GM10266 (cell line): ENCODE data around the gene PALD1.

Experiments
- DNase-seq: peaks from one replicate; pipeline ENCODE4 v3.0.0; 2012; ENCODE audit errors: extremely low spot score
- TF ChIP-seq, protein P1 (sequence below): IDR thresholded peaks from 2 replicates; pipeline ENCODE4 v1.5.1; 2012; ENCODE audit warnings: mild to moderate bottlenecking, low read depth; ENCODE audit not compliant: control insufficient read depth, insufficient read depth; ENCODE audit errors: missing control alignments

PALD1 gene

GRCh38 chr10:70495691-70496261 is 17.2 kb downstream of the PALD1 start:
- DNase-seq = no peak
- TF ChIP-seq, protein P1, sequence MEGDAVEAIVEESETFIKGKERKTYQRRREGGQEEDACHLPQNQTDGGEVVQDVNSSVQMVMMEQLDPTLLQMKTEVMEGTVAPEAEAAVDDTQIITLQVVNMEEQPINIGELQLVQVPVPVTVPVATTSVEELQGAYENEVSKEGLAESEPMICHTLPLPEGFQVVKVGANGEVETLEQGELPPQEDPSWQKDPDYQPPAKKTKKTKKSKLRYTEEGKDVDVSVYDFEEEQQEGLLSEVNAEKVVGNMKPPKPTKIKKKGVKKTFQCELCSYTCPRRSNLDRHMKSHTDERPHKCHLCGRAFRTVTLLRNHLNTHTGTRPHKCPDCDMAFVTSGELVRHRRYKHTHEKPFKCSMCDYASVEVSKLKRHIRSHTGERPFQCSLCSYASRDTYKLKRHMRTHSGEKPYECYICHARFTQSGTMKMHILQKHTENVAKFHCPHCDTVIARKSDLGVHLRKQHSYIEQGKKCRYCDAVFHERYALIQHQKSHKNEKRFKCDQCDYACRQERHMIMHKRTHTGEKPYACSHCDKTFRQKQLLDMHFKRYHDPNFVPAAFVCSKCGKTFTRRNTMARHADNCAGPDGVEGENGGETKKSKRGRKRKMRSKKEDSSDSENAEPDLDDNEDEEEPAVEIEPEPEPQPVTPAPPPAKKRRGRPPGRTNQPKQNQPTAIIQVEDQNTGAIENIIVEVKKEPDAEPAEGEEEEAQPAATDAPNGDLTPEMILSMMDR = no peak

DNA sequence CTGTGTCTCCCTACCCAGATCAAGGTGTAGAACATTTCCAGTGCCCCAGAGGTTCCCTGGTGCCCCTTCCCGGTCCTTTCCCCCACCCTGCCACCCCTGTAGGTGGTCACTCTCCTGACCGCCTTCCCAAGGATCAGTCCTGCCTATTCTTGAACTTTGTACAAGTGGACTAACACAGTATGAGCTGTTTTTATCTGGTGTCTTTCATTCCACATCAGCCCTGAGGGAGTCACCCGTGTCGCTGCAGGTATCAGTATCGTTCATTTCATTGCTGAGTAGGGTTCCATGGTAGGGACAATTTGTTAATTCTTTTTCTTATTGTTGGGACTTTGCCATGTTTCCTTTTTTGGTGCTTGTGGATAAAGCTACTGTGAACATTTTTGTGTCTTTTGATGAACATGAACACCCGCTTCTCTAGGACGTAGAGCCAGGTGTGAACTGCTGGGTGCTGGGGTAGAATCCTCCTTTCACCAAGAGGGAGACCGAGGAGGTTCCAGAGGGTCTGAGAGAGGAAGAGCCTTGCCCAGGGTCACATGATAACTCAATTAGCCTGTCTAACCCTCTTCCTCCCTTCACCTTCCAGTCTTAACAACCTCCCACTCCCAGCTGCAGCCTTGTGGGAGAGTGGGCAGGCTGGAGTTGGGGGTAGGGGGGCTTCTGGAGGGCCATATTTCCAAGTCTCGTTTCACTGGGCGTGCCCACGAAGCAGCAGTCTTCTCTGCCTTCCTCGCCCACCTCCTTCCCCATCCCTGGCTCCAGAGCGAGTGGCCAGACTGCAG is 18.0 kb downstream of the PALD1 start:
- TF ChIP-seq, protein P1 = no peak
- DNase-seq = no peak

GRCh38 chr10:70497120-70497545 is 18.6 kb downstream of the PALD1 start:
- TF ChIP-seq, protein P1 = no peak
- no peak for DNase-seq

GRCh38 chr10:70498970-70499835 is 20.6 kb downstream of the PALD1 start:
- TF ChIP-seq, protein P1 = no peak
- DNase-seq = no peak

DNA sequence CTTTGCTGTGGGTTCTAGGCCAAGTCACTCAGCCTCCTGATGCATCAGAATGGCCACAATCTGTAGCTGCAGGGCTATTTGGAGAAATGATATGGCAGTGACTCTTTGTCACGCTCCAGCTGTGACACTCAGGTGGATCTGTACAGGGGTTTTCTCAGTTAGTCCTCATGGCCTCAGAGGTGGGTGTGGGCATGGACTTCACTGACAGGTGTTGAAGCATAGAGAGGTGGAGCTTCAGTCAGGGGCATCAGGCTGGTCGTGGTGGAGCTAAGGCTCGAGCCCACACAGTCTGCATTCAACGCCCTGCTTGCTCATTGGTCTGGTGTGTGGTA is 21.2 kb downstream of the PALD1 start:
- no peak for DNase-seq

GRCh38 chr10:70500368-70500767 is 21.8 kb downstream of the PALD1 start:
- TF ChIP-seq, protein P1 = no peak
- DNase-seq = no peak

More for the DNA sequence above, 21.2 kb downstream of the PALD1 start:
- TF ChIP-seq, protein P1 = no peak
